ENCODE data around the gene CFAP46.
"Not testable (repeated sequence)": the region's sequence is repeated elsewhere in the genome, so short reads cannot be mapped to it uniquely, and the experiment has no call there.

Gene CFAP46

GRCh38 chr10:132861116-132861691 is 81.2 kb downstream of the CFAP46 start:
- no peak for DNase-seq (ENCODE audit: low spot score)

GRCh38 chr10:132860532-132860931 is 81.8 kb downstream of the CFAP46 start:
- DNase-seq (ENCODE audit: low spot score), result no peak

GRCh38 chr10:132859084-132859855 is 83.1 kb downstream of the CFAP46 start:
- DNase-seq (ENCODE audit: low spot score), result no peak

- no peak for DNase-seq (ENCODE audit: low spot score)
Observed at GRCh38 chr10:132858121-132859081, 84.0 kb downstream of the CFAP46 start.

- no peak for DNase-seq (ENCODE audit: low spot score)
Observed at GRCh38 chr10:132856869-132857524, 85.4 kb downstream of the CFAP46 start.

GRCh38 chr10:132855889-132856288 is 86.5 kb downstream of the CFAP46 start:
- no peak for DNase-seq (ENCODE audit: low spot score)

GRCh38 chr10:132851451-132851850 is 90.9 kb downstream of the CFAP46 start:
- no peak for DNase-seq (ENCODE audit: low spot score)

- no peak for DNase-seq (ENCODE audit: low spot score)
Observed at GRCh38 chr10:132850896-132851295, 91.5 kb downstream of the CFAP46 start.

GRCh38 chr10:132850246-132850645 is 92.1 kb downstream of the CFAP46 start:
- DNase-seq (ENCODE audit: low spot score), result no peak

GRCh38 chr10:132849546-132850031 is 92.8 kb downstream of the CFAP46 start:
- no peak for DNase-seq (ENCODE audit: low spot score)

- no peak for DNase-seq (ENCODE audit: low spot score)
Observed at GRCh38 chr10:132848951-132849545, 93.3 kb downstream of the CFAP46 start.

GRCh38 chr10:132848291-132848701 is 94.1 kb downstream of the CFAP46 start:
- no peak for DNase-seq (ENCODE audit: low spot score)

GRCh38 chr10:132847856-132848255 is 94.5 kb downstream of the CFAP46 start:
- no peak for DNase-seq (ENCODE audit: low spot score)

GRCh38 chr10:132847416-132847777 is 95.0 kb downstream of the CFAP46 start:
- no peak for DNase-seq (ENCODE audit: low spot score)

GRCh38 chr10:132846631-132847415 is 95.5 kb downstream of the CFAP46 start:
- no peak for DNase-seq (ENCODE audit: low spot score)

GRCh38 chr10:132845780-132846595 is 96.4 kb downstream of the CFAP46 start:
- DNase-seq (ENCODE audit: low spot score), result no peak

- DNase-seq (ENCODE audit: low spot score), result no peak
Observed at GRCh38 chr10:132845041-132845551, 97.3 kb downstream of the CFAP46 start.

- DNase-seq (ENCODE audit: low spot score), result no peak
Observed at GRCh38 chr10:132844069-132844809, 98.1 kb downstream of the CFAP46 start.

- not testable (repeated sequence) for DNase-seq (ENCODE audit: low spot score)
Observed at GRCh38 chr10:132843276-132843675, 99.1 kb downstream of the CFAP46 start.

All from hepatic stellate cell (primary cell).